GM12878 (cell line): Measurements from ENCODE around the gene TCTN1. TPM values are rescaled to one million over a fixed set of nuclear protein-coding genes. Genes with fewer than 3 reads are reported as not detected.
A peak's percentile ranks its signal among the peaks of the same experiment; 100 is the strongest.
"Not testable (repeated sequence)": the region's sequence is repeated elsewhere in the genome, so short reads cannot be mapped to it uniquely, and the experiment has no call there.

Source experiments
- ATAC-seq: fragments of 200-7000 bp; cut with Tn5 transposase; 3 replicates; pipeline ENCODE4 v1.9.1; 2020; ENCODE audit warnings: mild to moderate bottlenecking, moderate library complexity
- BruUV-seq: library from RNA; stranded (reverse); fragments of 400-500 nt; replicated peaks from 2 replicates; lab custom pipeline; 2021; lab: Mats Ljungman, UMichigan
- CTCF ChIA-PET: fragments of 300-600 bp; sonication (Branson Sonifier 250); formaldehyde crosslinking; extraction: SDS; loops from one replicate; lab custom pipeline; 2021; ENCODE audit warnings: inconsistent platforms; lab: Yijun Ruan, JAX
- POLR2A ChIA-PET: fragments of 350-600 bp; formaldehyde crosslinking; extraction: SDS; loops from one replicate; lab custom pipeline; 2021; ENCODE audit warnings: inconsistent platforms; lab: Charles Lee
- RAD21 ChIA-PET: fragments of 300-600 bp; sonication (Branson Sonifier 250); formaldehyde crosslinking; loops from one replicate; lab custom pipeline; 2023; ENCODE audit warnings: antibody characterized with exemption; ENCODE audit not compliant: unreplicated experiment; lab: Charles Lee
- SMC1A ChIA-PET: fragments of 300-600 bp; sonication (Branson Sonifier 250); formaldehyde crosslinking; loops from one replicate; lab custom pipeline; 2023; ENCODE audit not compliant: unreplicated experiment, uncharacterized antibody; lab: Charles Lee
- DNase-seq: peaks from one replicate; pipeline ENCODE4 v3.0.0-alpha.2; 2011; ENCODE audit warnings: low read depth, low spot score
- FAIRE-seq: peaks from 3 replicates; lab custom pipeline; 2011; peaks lifted over from hg19 to GRCh38; lab: Jason Lieb, UNC
- H2AFZ ChIP-seq: 2 replicates; pipeline ENCODE4 v1.6.0; 2011; ENCODE audit warnings: low read depth, low read length, control low read depth; ENCODE audit not compliant: control insufficient read depth
- H3K27ac ChIP-seq: 2 replicates; pipeline ENCODE4 v1.5.1; 2011; ENCODE audit warnings: control low read depth; ENCODE audit not compliant: control insufficient read depth, insufficient read depth
- H3K27me3 ChIP-seq, 2 experiments: replicated peaks in 1 of 2; 2 replicates each; pipeline versions ENCODE4 v1.6.0 to v1.6.1; 2011; ENCODE audit warnings: low read length in 1 of 2; ENCODE audit not compliant: control insufficient read depth in 2 of 2, insufficient read depth in 2 of 2
- H3K36me3 ChIP-seq, 2 experiments: 2 replicates each; pipeline ENCODE4 v1.5.1; 2011; ENCODE audit warnings: low read length in 1 of 2; ENCODE audit not compliant: control insufficient read depth in 2 of 2, insufficient read depth in 2 of 2
- H3K4me1 ChIP-seq: 2 replicates; pipeline ENCODE4 v1.6.1; 2011; ENCODE audit warnings: mild to moderate bottlenecking, low read length, moderate library complexity, mixed read lengths; ENCODE audit not compliant: control insufficient read depth, insufficient read depth
- H3K4me2 ChIP-seq: 2 replicates; pipeline ENCODE4 v1.6.0; 2011; ENCODE audit warnings: control low read depth; ENCODE audit not compliant: control insufficient read depth, insufficient read depth
- H3K4me3 ChIP-seq: fragments of 200-600 bp; sonication (generic); 2 replicates; pipeline ENCODE4 v1.5.1; 2016
- H3K79me2 ChIP-seq: 2 replicates; pipeline ENCODE4 v1.6.0; 2011; ENCODE audit warnings: low read length; ENCODE audit not compliant: control insufficient read depth, insufficient read depth
- H3K9ac ChIP-seq: 2 replicates; pipeline ENCODE4 v1.8.0; 2011; ENCODE audit warnings: low read length, control low read depth, mixed read lengths; ENCODE audit not compliant: control insufficient read depth, insufficient read depth
- H3K9me3 ChIP-seq: replicated peaks from 3 replicates; pipeline ENCODE4 v1.5.1; 2011; ENCODE audit warnings: mild to moderate bottlenecking, low read length; ENCODE audit not compliant: control insufficient read depth, insufficient read depth
- H4K20me1 ChIP-seq: 2 replicates; pipeline ENCODE4 v1.6.0; 2011; ENCODE audit not compliant: control insufficient read depth, insufficient read depth
- ASH2L ChIP-seq: fragments of 300-600, 200-600 bp; sonication (generic); IDR thresholded peaks from 2 replicates; pipeline ENCODE4 v1.6.1; 2017; ENCODE audit warnings: low read depth, mild to moderate bottlenecking, borderline replicate concordance
- MTA3 ChIP-seq: IDR thresholded peaks from 2 replicates; pipeline ENCODE4 v1.6.1; 2012; ENCODE audit warnings: low read length, inconsistent platforms, borderline replicate concordance
- NR2C2 ChIP-seq: IDR thresholded peaks from 2 replicates; pipeline ENCODE4 v1.6.1; 2011; ENCODE audit warnings: borderline replicate concordance, low read depth; ENCODE audit not compliant: control insufficient read depth, insufficient read length
- RUNX3 ChIP-seq: IDR thresholded peaks from 2 replicates; pipeline ENCODE4 v1.6.1; 2012; ENCODE audit warnings: low read length, inconsistent platforms
- SRF ChIP-seq, 2 experiments: IDR thresholded peaks; 2 replicates each; pipeline ENCODE4 v1.6.1; 2011; ENCODE audit warnings: low read depth in 2 of 2, low read length in 2 of 2, mild to moderate bottlenecking in 1 of 2, moderate library complexity in 1 of 2
- STAT3 ChIP-seq: IDR thresholded peaks from 2 replicates; pipeline ENCODE4 v1.6.1; 2011; ENCODE audit warnings: low read depth, low read length, improper control_type of control experiment
- WGBS: methylation state at CpG from one replicate; pipeline ENCODE4 v1.1.6; 2016; ENCODE audit warnings: low lambda C conversion rate; ENCODE audit not compliant: insufficient replicate concordance, insufficient coverage; ENCODE audit errors: missing lambda C conversion rate; 5-methylcytosine and 5-hydroxymethylcytosine counted together
- in situ Hi-C: fragments of 300-500 bp; cut with MboI; formaldehyde crosslinking; loops from 9 replicates; pipeline ENCODE4 v1.14.3; 2018; ENCODE audit warnings: mixed read lengths
- intact Hi-C: fragments of 100-400 bp; cut with micrococcal nuclease; formaldehyde crosslinking; loops from one replicate; pipeline ENCODE4 v1.14.2; 2022; ENCODE audit not compliant: unreplicated experiment
- polyA plus RNA-seq, 11 experiments: library from polyadenylated mRNA; depleted of rRNA in 4 of 11; unstranded in 6 of 11; stranded (reverse) in 5 of 11; fragments of >200 nt; fragmentation: Nextera tagmentation in 4 of 11; fragmentation: Illumina TruSeq in 1 of 11; extraction: Ambion mirVana in 4 of 11; extraction: Trizol in 1 of 11; gene quantifications; 1 replicate in 1 of 11; 2 replicates in 10 of 11; pipeline versions ENCODE4 v1.2.1 to v1.2.3, GENCODE V29; 2011 to 2016; ENCODE audit warnings: inconsistent platforms in 2 of 11, missing spikeins in 2 of 11, low read depth in 1 of 11
- total RNA-seq, 4 experiments: library from RNA; depleted of rRNA in 3 of 4; stranded (reverse); fragments of >200 nt in 3 of 4; fragmentation: Illumina TruSeq in 1 of 4; extraction: Trizol in 1 of 4; gene quantifications; 2 replicates each; pipeline versions ENCODE4 v1.2.1 to v1.2.3, GENCODE V29; 2013 to 2021
- TF ChIP-seq, protein P1 (sequence below): fragments of 450-650 bp; formaldehyde crosslinking; IDR thresholded peaks from 2 replicates; pipeline ENCODE4 v1.5.0; 2022; ENCODE audit warnings: mild to moderate bottlenecking, missing genetic modification characterization

TCTN1 gene
- total and polyA plus RNA-seq, 10 of the 15 experiments (the other 5 are each of a cell fraction or from before 2014, with no cell fraction given) = 8.8 to 23.5 (median 15.3) TPM

DNA sequence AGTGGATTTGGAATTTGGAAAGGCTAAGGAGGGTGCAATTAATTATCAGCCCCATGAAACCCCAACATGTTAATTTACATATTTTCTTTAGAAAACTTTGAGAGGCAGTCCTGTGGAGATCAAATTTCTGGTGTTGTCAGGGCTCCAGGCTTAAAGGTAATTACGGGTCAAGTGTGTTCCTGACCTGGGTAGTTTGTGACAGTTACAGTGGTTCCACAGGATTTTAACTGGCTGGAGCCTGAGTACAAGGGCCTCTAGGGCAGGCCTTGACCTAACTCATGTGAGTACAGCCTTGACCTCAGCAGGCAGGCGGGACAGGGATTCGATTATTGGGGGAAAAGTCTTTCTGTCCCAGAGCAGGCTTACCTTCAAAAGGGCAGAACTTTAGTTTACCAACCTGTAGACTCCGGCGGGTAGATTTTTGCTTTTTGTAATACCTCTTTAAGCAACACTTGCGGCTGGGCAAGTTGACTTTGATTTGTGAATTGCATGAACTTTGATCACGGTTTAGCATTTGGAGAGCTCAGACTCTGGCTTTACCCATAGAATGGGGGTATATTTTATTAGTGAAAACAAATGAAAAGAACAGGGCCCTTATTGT is 22.4 kb upstream of the TCTN1 start (continued):
- TF ChIP-seq, protein P1, sequence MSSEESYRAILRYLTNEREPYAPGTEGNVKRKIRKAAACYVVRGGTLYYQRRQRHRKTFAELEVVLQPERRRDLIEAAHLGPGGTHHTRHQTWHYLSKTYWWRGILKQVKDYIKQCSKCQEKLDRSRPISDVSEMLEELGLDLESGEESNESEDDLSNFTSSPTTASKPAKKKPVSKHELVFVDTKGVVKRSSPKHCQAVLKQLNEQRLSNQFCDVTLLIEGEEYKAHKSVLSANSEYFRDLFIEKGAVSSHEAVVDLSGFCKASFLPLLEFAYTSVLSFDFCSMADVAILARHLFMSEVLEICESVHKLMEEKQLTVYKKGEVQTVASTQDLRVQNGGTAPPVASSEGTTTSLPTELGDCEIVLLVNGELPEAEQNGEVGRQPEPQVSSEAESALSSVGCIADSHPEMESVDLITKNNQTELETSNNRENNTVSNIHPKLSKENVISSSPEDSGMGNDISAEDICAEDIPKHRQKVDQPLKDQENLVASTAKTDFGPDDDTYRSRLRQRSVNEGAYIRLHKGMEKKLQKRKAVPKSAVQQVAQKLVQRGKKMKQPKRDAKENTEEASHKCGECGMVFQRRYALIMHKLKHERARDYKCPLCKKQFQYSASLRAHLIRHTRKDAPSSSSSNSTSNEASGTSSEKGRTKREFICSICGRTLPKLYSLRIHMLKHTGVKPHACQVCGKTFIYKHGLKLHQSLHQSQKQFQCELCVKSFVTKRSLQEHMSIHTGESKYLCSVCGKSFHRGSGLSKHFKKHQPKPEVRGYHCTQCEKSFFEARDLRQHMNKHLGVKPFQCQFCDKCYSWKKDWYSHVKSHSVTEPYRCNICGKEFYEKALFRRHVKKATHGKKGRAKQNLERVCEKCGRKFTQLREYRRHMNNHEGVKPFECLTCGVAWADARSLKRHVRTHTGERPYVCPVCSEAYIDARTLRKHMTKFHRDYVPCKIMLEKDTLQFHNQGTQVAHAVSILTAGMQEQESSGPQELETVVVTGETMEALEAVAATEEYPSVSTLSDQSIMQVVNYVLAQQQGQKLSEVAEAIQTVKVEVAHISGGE (CRISPR knock-in tag) = no peak
- TF ChIP-seq SRF (IDR thresholded peaks at IDR 0.05; ENCODE audit: low read depth in 2 of 2, low read length in 2 of 2) = no peak

DNA sequence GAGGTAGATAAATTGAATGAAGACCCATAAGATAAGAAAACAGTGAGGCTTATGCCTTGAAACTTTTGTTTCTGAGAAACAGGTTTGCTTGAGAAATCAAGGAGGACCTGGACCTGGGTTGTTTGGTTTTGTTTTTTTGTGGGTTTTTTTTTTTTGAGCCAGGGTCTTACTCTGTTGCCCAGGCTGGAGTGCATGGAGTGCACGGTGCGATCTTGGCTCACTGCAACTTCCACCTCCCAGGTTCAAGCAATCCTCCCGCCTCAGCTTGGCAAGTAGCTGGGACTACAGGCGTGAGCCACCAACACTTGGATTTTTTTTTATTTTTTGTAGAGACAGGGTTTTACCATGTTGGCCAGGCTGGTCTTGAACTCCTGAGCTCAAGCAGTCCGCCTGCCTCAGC is 21.9 kb upstream of the TCTN1 start:
- intact Hi-C loops = no loop called here
- SMC1A ChIA-PET = interaction anchor here (1.5 to 19.2 kb wide), 5 partner anchors 11 to 84 kb away, joined by 5 to 492 read pairs (median 17); partner anchors contain the start of genes RAD9B and VPS29

GRCh38 chr12:110592919-110593318 is 21.0 kb upstream of the TCTN1 start:
- WGBS = 100% methylated on average over 4 of the region's 4 CpGs
- not testable (repeated sequence) for FAIRE-seq

More for the DNA sequence above, 21.9 kb upstream of the TCTN1 start:
- ChIA-PET POLR2A (interaction anchor here (1.2 to 1.4 kb wide), 2 partner anchors 9 to 26 kb away, joined by 3 read pairs; no protein-coding TSS in a partner anchor), RAD21 (interaction anchor here (0.7 to 3.2 kb wide), 7 partner anchors 10 to 161 kb away, joined by 3 to 14 read pairs (median 8); no protein-coding TSS in a partner anchor), CTCF (interaction anchor here (1.1 to 17.0 kb wide), 4 partner anchors 8 to 82 kb away, joined by 3 to 462 read pairs (median 8); partner anchors contain the start of genes RAD9B and VPS29)
- Histone ChIP-seq H3K4me1 (peaks cover 14% of the 10 kb centered on the region), H2AFZ (no peak overlapping the region), H3K79me2 (no peaks in the 10 kb centered on the region), H3K36me3 (no peaks in the 10 kb centered on the region), H3K27me3 (no peaks in the 10 kb centered on the region), H3K4me3 (no peak overlapping the region), H3K9ac (no peak overlapping the region), H3K27ac (peak overlapping the region; percentile 85; the same call in 1 of the 2 replicates), H3K9me3 (no peaks in the 10 kb centered on the region), H4K20me1 (no peaks in the 10 kb centered on the region), H3K4me2 (no peak overlapping the region)
- TF ChIP-seq RUNX3 = no peak
- TF ChIP-seq ASH2L = no peak
- TF ChIP-seq STAT3 = no peak
- TF ChIP-seq NR2C2 = no peak
- no peak for TF ChIP-seq MTA3
- BruUV-seq = no TSS peak
- FAIRE-seq = no peak
- in situ Hi-C loops = no loop called here
- ATAC-seq = no peak
- DNase-seq = no peak
- WGBS = 82% methylated on average over 4 of the region's 5 CpGs

More at GRCh38 chr12:110592919-110593318, 21.0 kb upstream of the TCTN1 start:
- DNase-seq, H3K36me3 ChIP-seq, H2AFZ ChIP-seq, ATAC-seq, H3K4me2 ChIP-seq, H3K79me2 ChIP-seq, H3K27me3 ChIP-seq, H3K4me3 ChIP-seq, BruUV-seq, H3K9me3 ChIP-seq, H3K9ac ChIP-seq, H3K27ac ChIP-seq, intact Hi-C loops, in situ Hi-C loops, H4K20me1 ChIP-seq: not testable (repeated sequence)
- ChIA-PET POLR2A (interaction anchor here (0.7 to 1.2 kb wide), 2 partner anchors 12 to 53 kb away, joined by 3 read pairs; no protein-coding TSS in a partner anchor), RAD21 (interaction anchor here (1.3 to 3.3 kb wide), 3 partner anchors 12 to 143 kb away, joined by 3 to 11 read pairs (median 10); partner anchors contain the start of genes ARPC3, FAM216A and GPN3), CTCF (interaction anchor here (0.7 to 17.0 kb wide), 5 partner anchors 9 to 143 kb away, joined by 3 to 462 read pairs (median 7); partner anchors contain the start of genes ARPC3, FAM216A, GPN3 and RAD9B), SMC1A (interaction anchor here (1.2 to 19.2 kb wide), 7 partner anchors 10 to 143 kb away, joined by 3 to 492 read pairs (median 8); partner anchors contain the start of genes ARPC3, RAD9B and VPS29)
- H3K4me1 ChIP-seq = peaks cover 14% of the 10 kb centered on the region
